WTC11 (cell line): ENCODE measurements around the gene ARHGEF17. TPM values are rescaled to one million over a fixed set of nuclear protein-coding genes. Genes with fewer than 3 reads are reported as not detected.

Experiments used
- ATAC-seq: fragments of 200-7000 bp; cut with Tn5 transposase; 2 replicates; pipeline ENCODE4 v1.10.0; 2021; ENCODE audit warnings: mild to moderate bottlenecking, moderate library complexity
- CTCF ChIA-PET: fragments of 300-600 bp; sonication (Branson Sonifier 250); formaldehyde crosslinking; loops from one replicate; lab custom pipeline; 2021; ENCODE audit warnings: antibody characterized with exemption; lab: Charles Lee
- POLR2A ChIA-PET: fragments of 350-600 bp; sonication (Branson Sonifier 250); formaldehyde crosslinking; loops from one replicate; lab custom pipeline; 2021; ENCODE audit warnings: antibody characterized with exemption; lab: Charles Lee
- DNase-seq: peaks from one replicate; pipeline ENCODE4 v3.0.0; 2021; ENCODE audit warnings: low spot score
- H3K27ac Mint-ChIP-seq: 2 replicates; pipeline ENCODE4 v1.8.0; 2021; ENCODE audit warnings: mixed read lengths
- H3K27me3 Mint-ChIP-seq: 2 replicates; pipeline ENCODE4 v1.8.0; 2021; ENCODE audit warnings: low read depth, mild to moderate bottlenecking, moderate library complexity, mixed read lengths
- H3K36me3 Mint-ChIP-seq: 2 replicates; pipeline ENCODE4 v1.8.0; 2021; ENCODE audit warnings: mixed read lengths
- H3K4me1 Mint-ChIP-seq: 2 replicates; pipeline ENCODE4 v1.8.0; 2022; ENCODE audit warnings: mixed read lengths
- H3K4me3 Mint-ChIP-seq: 2 replicates; pipeline ENCODE4 v1.8.0; 2021; ENCODE audit warnings: mild to moderate bottlenecking, moderate library complexity, mixed read lengths
- H3K9me3 Mint-ChIP-seq: 2 replicates; pipeline ENCODE4 v1.8.0; 2021; ENCODE audit warnings: mixed read lengths
- ATF6 ChIP-seq: sonication (generic); formaldehyde crosslinking; IDR thresholded peaks from 2 replicates; pipeline ENCODE4 v1.8.1; 2023; ENCODE audit warnings: mild to moderate bottlenecking, missing genetic modification reagents
- CBFB ChIP-seq: sonication (generic); formaldehyde crosslinking; IDR thresholded peaks from 2 replicates; pipeline ENCODE4 v1.8.1; 2022; ENCODE audit warnings: mild to moderate bottlenecking, low read depth, missing genetic modification reagents
- CTCF ChIP-seq: fragments of 200-600 bp; IDR thresholded peaks from 2 replicates; pipeline ENCODE4 v1.8.0; 2022; ENCODE audit warnings: antibody characterized with exemption
- E2F5 ChIP-seq: sonication (generic); formaldehyde crosslinking; IDR thresholded peaks from 2 replicates; pipeline ENCODE4 v1.8.1; 2022; ENCODE audit warnings: mild to moderate bottlenecking, moderate library complexity, missing genetic modification reagents
- ETV6 ChIP-seq: sonication (generic); formaldehyde crosslinking; IDR thresholded peaks from 2 replicates; pipeline ENCODE4 v1.8.1; 2022; ENCODE audit warnings: mild to moderate bottlenecking, missing genetic modification reagents
- FOXP1 ChIP-seq: sonication (generic); formaldehyde crosslinking; IDR thresholded peaks from 2 replicates; pipeline ENCODE4 v1.8.0; 2022; ENCODE audit warnings: missing genetic modification reagents, mild to moderate bottlenecking, moderate library complexity, borderline replicate concordance
- IRF1 ChIP-seq: sonication (generic); formaldehyde crosslinking; IDR thresholded peaks from 2 replicates; pipeline ENCODE4 v1.8.0; 2023; ENCODE audit warnings: missing genetic modification reagents
- JAZF1 ChIP-seq: fragments of 250-450 bp; sonication (Bioruptor Pico); IDR thresholded peaks from 2 replicates; pipeline ENCODE4 v1.9.0; 2021; ENCODE audit warnings: moderate library complexity, mild to moderate bottlenecking, inconsistent platforms
- MXD4 ChIP-seq: fragments of 250-450 bp; sonication (Bioruptor Pico); IDR thresholded peaks from 2 replicates; pipeline ENCODE4 v1.8.0; 2021; ENCODE audit warnings: mild to moderate bottlenecking, moderate library complexity, borderline replicate concordance
- NFE2L1 ChIP-seq: sonication (generic); formaldehyde crosslinking; IDR thresholded peaks from 2 replicates; pipeline ENCODE4 v1.8.1; 2023; ENCODE audit warnings: missing genetic modification reagents
- NR2C2 ChIP-seq: sonication (generic); formaldehyde crosslinking; IDR thresholded peaks from 2 replicates; pipeline ENCODE4 v1.8.0; 2022; ENCODE audit warnings: mild to moderate bottlenecking, missing genetic modification reagents
- RELA ChIP-seq: sonication (generic); formaldehyde crosslinking; IDR thresholded peaks from 2 replicates; pipeline ENCODE4 v1.8.1; 2022; ENCODE audit warnings: missing genetic modification reagents, mild to moderate bottlenecking, borderline replicate concordance
- SP1 ChIP-seq: sonication (generic); formaldehyde crosslinking; conservative IDR thresholded peaks from 2 replicates; pipeline ENCODE4 v1.8.1; 2022; ENCODE audit warnings: missing genetic modification reagents
- TEAD4 ChIP-seq: sonication (generic); formaldehyde crosslinking; IDR thresholded peaks from 2 replicates; pipeline ENCODE4 v1.8.0; 2022; ENCODE audit warnings: mild to moderate bottlenecking, missing genetic modification reagents
- ZBTB21 ChIP-seq: sonication (generic); formaldehyde crosslinking; IDR thresholded peaks from 2 replicates; pipeline ENCODE4 v1.8.1; 2023; ENCODE audit warnings: mild to moderate bottlenecking, missing genetic modification reagents, borderline replicate concordance
- ZNF121 ChIP-seq: sonication (generic); formaldehyde crosslinking; IDR thresholded peaks from 2 replicates; pipeline ENCODE4 v1.8.0; 2023; ENCODE audit warnings: missing genetic modification reagents
- ZNF263 ChIP-seq: sonication (generic); formaldehyde crosslinking; IDR thresholded peaks from 2 replicates; pipeline ENCODE4 v1.8.1; 2022; ENCODE audit warnings: low read depth, mild to moderate bottlenecking, moderate library complexity, missing genetic modification reagents
- ZNF317 ChIP-seq: sonication (generic); formaldehyde crosslinking; IDR thresholded peaks from 2 replicates; pipeline ENCODE4 v1.8.1; 2023; ENCODE audit warnings: low read depth, mild to moderate bottlenecking, moderate library complexity, missing genetic modification reagents, borderline replicate concordance
- ZNF396 ChIP-seq: fragments of 250-450 bp; sonication (Bioruptor Pico); IDR thresholded peaks from 2 replicates; pipeline ENCODE4 v1.8.0; 2021; ENCODE audit warnings: mild to moderate bottlenecking, moderate library complexity, borderline replicate concordance
- ZNF423 ChIP-seq: fragments of 250-450 bp; sonication (Bioruptor Pico); IDR thresholded peaks from 2 replicates; pipeline ENCODE4 v2.1.2; 2022; ENCODE audit warnings: mild to moderate bottlenecking, moderate library complexity
- ZNF425 ChIP-seq: fragments of 250-450 bp; sonication (Bioruptor Pico); conservative IDR thresholded peaks from 2 replicates; pipeline ENCODE4 v1.9.0; 2021; ENCODE audit warnings: mild to moderate bottlenecking
- ZNF532 ChIP-seq: fragments of 250-450 bp; sonication (Bioruptor Pico); IDR thresholded peaks from 2 replicates; pipeline ENCODE4 v1.9.0; 2021; ENCODE audit warnings: mild to moderate bottlenecking, borderline replicate concordance
- total RNA-seq: library from RNA; stranded (reverse); gene quantifications from 3 replicates; pipeline ENCODE4 v1.2.3, GENCODE V29; 2021

Gene ARHGEF17
- total RNA-seq, 1 experiment from 2014 or later = 18.2 TPM

- no peak for TF ChIP-seq IRF1 (CRISPR knock-in tag)
- TF ChIP-seq CTCF = no peak
- TF ChIP-seq ZNF121 (CRISPR knock-in tag) = no peak
- TF ChIP-seq RELA (CRISPR knock-in tag) = no peak
- TF ChIP-seq CBFB (CRISPR knock-in tag) = no peak
- TF ChIP-seq JAZF1 (CRISPR knock-in tag) = no peak
Measured at GRCh38 chr11:73359930-73360742, 52.1 kb downstream of the ARHGEF17 start (continued).

- Mint-ChIP-seq H3K27me3 (peaks cover 7% of the 10 kb centered on the region), H3K9me3 (no peaks in the 10 kb centered on the region), H3K27ac (no peak overlapping the region; the same call in 1 of the 2 replicates), H3K4me3 (no peak overlapping the region; the same call in 1 of the 2 replicates), H3K4me1 (peaks cover 8% of the 10 kb centered on the region), H3K36me3 (no peaks in the 10 kb centered on the region)
- DNase-seq (no peak), ATAC-seq (no peak)
- ChIA-PET CTCF (interaction anchor here (0.5 to 6.5 kb wide), 41 partner anchors 9 to 301 kb away, joined by 3 to 124 read pairs (median 6); partner anchors contain the start of genes ARHGEF17, PLEKHB1 and RELT), POLR2A (interaction anchor here (0.7 to 1.7 kb wide), 4 partner anchors 9 to 51 kb away, joined by 3 to 4 read pairs (median 4); no protein-coding TSS in a partner anchor)
- TF ChIP-seq E2F5 (no peak), ZNF317 (CRISPR knock-in tag) (no peak), MXD4 (CRISPR knock-in tag) (no peak), ZNF532 (CRISPR knock-in tag) (no peak), ZNF263 (CRISPR knock-in tag) (no peak), ZNF396 (CRISPR knock-in tag) (no peak), ATF6 (CRISPR knock-in tag) (no peak), ETV6 (no peak), NR2C2 (CRISPR knock-in tag) (no peak), NFE2L1 (CRISPR knock-in tag) (no peak), TEAD4 (CRISPR knock-in tag) (no peak), SP1 (no peak), ZNF425 (CRISPR knock-in tag) (no peak), ZNF423 (CRISPR knock-in tag) (no peak), ZBTB21 (CRISPR knock-in tag) (no peak), FOXP1 (CRISPR knock-in tag) (no peak)
Measured at GRCh38 chr11:73360743-73361369, 52.8 kb downstream of the ARHGEF17 start.
